Endothelial cell (in vitro differentiated cells): ENCODE results near the gene DGCR6L. TPM values are rescaled to one million over a fixed set of nuclear protein-coding genes. Genes with fewer than 3 reads are reported as not detected.

Source experiments
- DNase-seq: peaks from one replicate; pipeline ENCODE4 v3.0.0; 2021; ENCODE audit warnings: low spot score
- H3K27ac Mint-ChIP-seq: one replicate; pipeline ENCODE4 v1.8.0; 2021; ENCODE audit warnings: mixed read lengths, inconsistent platforms; ENCODE audit not compliant: unreplicated experiment
- H3K27me3 Mint-ChIP-seq: one replicate; pipeline ENCODE4 v1.8.0; 2021; ENCODE audit warnings: mild to moderate bottlenecking, moderate library complexity, mixed read lengths, inconsistent platforms; ENCODE audit not compliant: unreplicated experiment
- H3K36me3 Mint-ChIP-seq: one replicate; pipeline ENCODE4 v1.8.0; 2021; ENCODE audit warnings: mild to moderate bottlenecking, low read depth, mixed read lengths, inconsistent platforms; ENCODE audit not compliant: unreplicated experiment
- H3K4me1 Mint-ChIP-seq: one replicate; pipeline ENCODE4 v1.8.0; 2021; ENCODE audit warnings: mild to moderate bottlenecking, mixed read lengths, inconsistent platforms; ENCODE audit not compliant: unreplicated experiment
- H3K4me3 Mint-ChIP-seq: one replicate; pipeline ENCODE4 v1.8.0; 2021; ENCODE audit warnings: mild to moderate bottlenecking, mixed read lengths, inconsistent platforms; ENCODE audit not compliant: unreplicated experiment
- H3K9me3 Mint-ChIP-seq: one replicate; pipeline ENCODE4 v1.8.0; 2021; ENCODE audit warnings: mixed read lengths, inconsistent platforms; ENCODE audit not compliant: unreplicated experiment
- total RNA-seq: library from RNA; stranded (reverse); fragmentation: NEBNext Ultra II Directional; extraction: Animal tissue kit (Norgen Biotek cat#: 25700); gene quantifications from one replicate; pipeline ENCODE4 v1.2.1, GENCODE V29; 2021; ENCODE audit not compliant: unreplicated experiment
- TF ChIP-seq, protein P1 (sequence below): fragments of 200-600 bp; sonication (generic); IDR thresholded peaks from one replicate; pipeline ENCODE4 v1.5.0; 2021; ENCODE audit warnings: antibody characterized with exemption; ENCODE audit not compliant: unreplicated experiment

Gene DGCR6L
- total RNA-seq, 1 donor from 2014 or later, result 54.2 TPM

DNA sequence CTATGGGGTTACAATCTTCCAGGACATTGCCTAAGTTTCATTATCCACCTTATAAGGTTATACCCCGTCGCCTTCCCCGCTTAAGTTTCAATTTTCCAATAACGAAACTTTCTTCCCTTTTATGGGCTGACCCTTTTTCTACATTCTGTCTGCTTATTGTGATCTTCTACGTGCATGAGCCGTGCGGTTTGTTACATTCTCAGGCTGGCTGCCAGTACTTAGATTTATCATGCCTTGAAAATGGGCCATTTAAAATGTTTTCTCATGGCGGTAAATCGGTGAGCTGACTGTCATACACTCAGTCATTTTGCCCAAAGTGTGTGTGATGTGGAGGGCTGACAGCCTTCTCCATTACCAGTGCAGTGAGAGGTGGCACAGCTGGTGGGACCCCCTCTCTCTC, 23.3 kb downstream of the DGCR6L start:
- H3K9me3 Mint-ChIP-seq, result no peaks in the 10 kb centered on the region
- TF ChIP-seq, protein P1, sequence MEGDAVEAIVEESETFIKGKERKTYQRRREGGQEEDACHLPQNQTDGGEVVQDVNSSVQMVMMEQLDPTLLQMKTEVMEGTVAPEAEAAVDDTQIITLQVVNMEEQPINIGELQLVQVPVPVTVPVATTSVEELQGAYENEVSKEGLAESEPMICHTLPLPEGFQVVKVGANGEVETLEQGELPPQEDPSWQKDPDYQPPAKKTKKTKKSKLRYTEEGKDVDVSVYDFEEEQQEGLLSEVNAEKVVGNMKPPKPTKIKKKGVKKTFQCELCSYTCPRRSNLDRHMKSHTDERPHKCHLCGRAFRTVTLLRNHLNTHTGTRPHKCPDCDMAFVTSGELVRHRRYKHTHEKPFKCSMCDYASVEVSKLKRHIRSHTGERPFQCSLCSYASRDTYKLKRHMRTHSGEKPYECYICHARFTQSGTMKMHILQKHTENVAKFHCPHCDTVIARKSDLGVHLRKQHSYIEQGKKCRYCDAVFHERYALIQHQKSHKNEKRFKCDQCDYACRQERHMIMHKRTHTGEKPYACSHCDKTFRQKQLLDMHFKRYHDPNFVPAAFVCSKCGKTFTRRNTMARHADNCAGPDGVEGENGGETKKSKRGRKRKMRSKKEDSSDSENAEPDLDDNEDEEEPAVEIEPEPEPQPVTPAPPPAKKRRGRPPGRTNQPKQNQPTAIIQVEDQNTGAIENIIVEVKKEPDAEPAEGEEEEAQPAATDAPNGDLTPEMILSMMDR, result no peak
- no peak overlapping the region for H3K27ac Mint-ChIP-seq
- peaks cover 18% of the 10 kb centered on the region for H3K27me3 Mint-ChIP-seq
- no peaks in the 10 kb centered on the region for H3K36me3 Mint-ChIP-seq
- DNase-seq, result no peak
- no peaks in the 10 kb centered on the region for H3K4me1 Mint-ChIP-seq
- H3K4me3 Mint-ChIP-seq, result no peak overlapping the region

DNA sequence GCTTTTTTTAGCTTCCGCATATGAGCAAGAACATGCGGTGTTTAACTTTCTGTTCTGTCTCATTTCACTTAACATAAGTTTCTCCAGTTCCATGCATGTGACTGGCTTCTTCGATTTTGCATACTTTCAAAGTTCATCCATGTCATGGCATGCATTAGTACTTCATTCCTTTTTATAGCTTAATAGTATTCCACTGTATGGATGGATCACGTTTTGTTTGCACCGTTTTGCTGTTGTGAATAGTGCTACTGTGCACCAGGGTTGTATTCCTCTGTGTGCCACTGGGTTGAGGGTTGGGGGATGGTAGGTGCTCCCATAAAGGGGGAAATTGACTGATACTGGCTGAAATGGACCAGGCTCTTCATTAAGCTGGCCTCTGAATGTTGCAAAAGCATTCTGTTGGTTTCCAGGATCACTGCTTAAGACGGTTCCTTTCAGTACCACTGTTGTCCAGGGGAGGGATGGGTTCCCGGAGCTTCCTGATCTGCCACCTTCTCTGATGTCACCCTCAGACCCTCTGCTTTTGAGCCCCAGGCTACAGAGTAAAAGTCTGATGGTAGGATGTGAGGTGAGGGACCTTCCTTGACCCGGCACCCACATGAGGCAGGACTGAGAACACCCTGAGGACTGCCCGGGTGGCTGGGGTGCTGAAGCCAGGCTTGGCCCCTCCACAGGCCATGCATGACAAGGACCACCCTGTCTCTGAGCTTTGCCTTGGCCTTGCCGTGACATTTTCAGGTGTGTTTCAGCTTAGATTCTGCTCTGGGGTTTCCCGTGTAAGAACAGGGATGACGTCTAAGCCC, 24.4 kb downstream of the DGCR6L start:
- TF ChIP-seq, protein P1, result no peak
- Mint-ChIP-seq H3K27me3 (peaks cover 18% of the 10 kb centered on the region), H3K27ac (no peak overlapping the region), H3K4me3 (no peak overlapping the region), H3K9me3 (no peaks in the 10 kb centered on the region), H3K36me3 (no peaks in the 10 kb centered on the region), H3K4me1 (no peaks in the 10 kb centered on the region)
- DNase-seq, result no peak

DNA sequence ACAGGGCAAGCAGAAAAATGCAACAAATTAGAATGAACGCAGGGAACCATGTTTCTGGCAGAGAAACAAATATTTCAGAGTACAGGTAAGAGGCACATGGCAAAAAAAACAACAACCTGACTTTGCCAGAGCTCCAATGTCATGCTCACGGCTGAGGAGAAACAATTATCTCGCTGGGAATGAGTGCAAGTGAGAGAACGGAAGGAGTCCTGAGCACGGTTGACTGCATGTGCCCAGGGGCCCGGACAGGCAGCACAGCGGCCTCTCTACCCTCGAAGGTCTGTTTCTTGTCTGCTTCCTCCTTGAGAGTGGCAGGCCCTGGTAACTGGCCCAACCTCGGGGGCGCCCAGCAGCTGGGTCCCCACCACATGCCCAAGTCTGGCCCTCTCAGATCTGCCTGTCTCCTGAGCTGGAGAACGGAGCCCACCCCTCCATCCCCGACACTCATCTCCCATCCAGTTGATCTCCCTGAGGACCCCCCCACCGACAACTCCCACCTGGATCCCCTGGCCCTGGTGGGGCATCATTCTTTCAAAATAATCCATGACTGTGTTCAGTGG, 27.1 kb downstream of the DGCR6L start:
- Mint-ChIP-seq H3K27me3 (peaks cover 14% of the 10 kb centered on the region), H3K36me3 (no peaks in the 10 kb centered on the region), H3K4me1 (no peaks in the 10 kb centered on the region), H3K9me3 (no peaks in the 10 kb centered on the region), H3K4me3 (no peak overlapping the region), H3K27ac (no peak overlapping the region)
- no peak for DNase-seq
- TF ChIP-seq, protein P1, result no peak

DNA sequence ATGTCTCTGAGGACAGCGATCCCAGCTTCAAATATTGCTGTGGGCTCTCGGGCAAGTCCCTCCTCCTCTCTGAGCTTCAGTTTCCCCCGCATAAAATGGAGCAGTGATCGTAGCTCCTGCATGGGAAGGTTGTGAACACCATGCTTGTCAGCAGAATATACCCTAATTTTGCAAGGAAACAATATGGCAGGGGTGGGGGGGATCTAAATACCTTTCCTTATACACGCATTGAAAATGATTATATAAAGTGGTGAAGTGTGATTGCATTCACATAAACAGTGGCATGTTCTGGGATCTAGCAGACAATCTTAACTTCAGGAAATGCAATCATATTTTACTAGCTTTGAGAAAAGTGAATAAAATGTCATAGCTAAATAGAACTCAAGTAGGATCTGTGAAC, 27.8 kb downstream of the DGCR6L start:
- peaks cover 10% of the 10 kb centered on the region for H3K27me3 Mint-ChIP-seq
- H3K4me3 Mint-ChIP-seq, result no peak overlapping the region
- no peaks in the 10 kb centered on the region for H3K9me3 Mint-ChIP-seq
- TF ChIP-seq, protein P1, result no peak
- no peaks in the 10 kb centered on the region for H3K36me3 Mint-ChIP-seq
- DNase-seq, result no peak
- H3K4me1 Mint-ChIP-seq, result no peaks in the 10 kb centered on the region
- H3K27ac Mint-ChIP-seq, result no peak overlapping the region

DNA sequence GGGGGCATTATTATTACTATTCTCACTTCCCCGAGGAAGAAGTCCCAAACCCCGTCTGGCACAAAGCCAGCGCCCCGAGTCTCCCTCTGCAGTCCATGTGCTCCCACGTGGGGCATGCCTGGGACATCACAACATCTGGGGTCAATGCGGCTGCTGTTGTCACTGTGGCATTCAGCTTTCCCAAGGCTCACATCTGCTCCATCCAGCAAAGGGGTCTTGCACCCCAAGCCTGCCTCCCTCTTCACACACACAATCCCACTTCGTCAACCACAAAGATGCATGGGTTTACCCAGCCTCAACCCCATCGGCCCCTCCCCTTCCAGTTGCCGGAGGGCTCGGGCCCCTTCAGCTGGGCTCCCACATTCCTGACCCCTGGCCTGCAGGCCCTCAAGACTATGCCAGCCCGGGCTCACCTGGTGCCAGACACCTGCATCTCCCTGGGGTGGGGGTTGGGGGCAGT, 28.2 kb downstream of the DGCR6L start:
- TF ChIP-seq, protein P1, result no peak
- H3K27ac Mint-ChIP-seq, result no peak overlapping the region
- no peak for DNase-seq
- no peaks in the 10 kb centered on the region for H3K9me3 Mint-ChIP-seq
- no peaks in the 10 kb centered on the region for H3K36me3 Mint-ChIP-seq
- no peaks in the 10 kb centered on the region for H3K4me1 Mint-ChIP-seq
- peaks cover 8% of the 10 kb centered on the region for H3K27me3 Mint-ChIP-seq
- no peak overlapping the region for H3K4me3 Mint-ChIP-seq
